Endodermal cell (in vitro differentiated cells): ENCODE measurements around the gene SLC3A2. TPM values are rescaled to one million over a fixed set of nuclear protein-coding genes. Genes with fewer than 3 reads are reported as not detected.

ENCODE experiments used
- DNase-seq: peaks from one replicate; pipeline ENCODE4 v3.0.0-alpha.2; 2017
- H3K27ac ChIP-seq: 2 replicates; pipeline ENCODE4 v1.5.1; 2013; ENCODE audit warnings: mild to moderate bottlenecking, low read depth, low read length, moderate library complexity
- H3K27me3 ChIP-seq: 2 replicates; pipeline ENCODE4 v1.6.1; 2013; ENCODE audit warnings: mild to moderate bottlenecking, low read length, moderate library complexity; ENCODE audit not compliant: insufficient read depth, control insufficient read depth, poor library complexity, severe bottlenecking
- H3K36me3 ChIP-seq: 2 replicates; pipeline ENCODE4 v1.7.0; 2013; ENCODE audit warnings: mild to moderate bottlenecking, low read length, moderate library complexity; ENCODE audit not compliant: control insufficient read depth, insufficient read depth
- H3K4me1 ChIP-seq: one replicate; pipeline ENCODE4 v1.7.0; 2013; ENCODE audit warnings: low read length; ENCODE audit not compliant: control insufficient read depth, insufficient read depth
- H3K4me3 ChIP-seq: 2 replicates; pipeline ENCODE4 v1.5.1; 2013; ENCODE audit warnings: mild to moderate bottlenecking, low read length, moderate library complexity
- H3K9ac ChIP-seq: 2 replicates; pipeline ENCODE4 v1.6.1; 2013; ENCODE audit warnings: mild to moderate bottlenecking, low read length, moderate library complexity; ENCODE audit not compliant: poor library complexity, severe bottlenecking; ENCODE audit errors: extremely low read depth
- H3K9me3 ChIP-seq: 2 replicates; pipeline ENCODE4 v1.6.1; 2013; ENCODE audit warnings: mild to moderate bottlenecking, low read length, moderate library complexity; ENCODE audit not compliant: control insufficient read depth
- H3K27ac Mint-ChIP-seq: 2 replicates; pipeline ENCODE4 v1.8.0; 2020; ENCODE audit warnings: mixed read lengths
- H3K27me3 Mint-ChIP-seq: 2 replicates; pipeline ENCODE4 v1.8.0; 2021; ENCODE audit warnings: mild to moderate bottlenecking, mixed read lengths; ENCODE audit not compliant: insufficient read depth
- H3K36me3 Mint-ChIP-seq: 2 replicates; pipeline ENCODE4 v1.8.0; 2020; ENCODE audit warnings: low read depth, mixed read lengths
- H3K4me1 Mint-ChIP-seq: 2 replicates; pipeline ENCODE4 v1.8.0; 2020; ENCODE audit warnings: mixed read lengths
- H3K4me3 Mint-ChIP-seq: 2 replicates; pipeline ENCODE4 v1.8.0; 2020; ENCODE audit warnings: mild to moderate bottlenecking, moderate library complexity, mixed read lengths
- H3K9me3 Mint-ChIP-seq: 2 replicates; pipeline ENCODE4 v1.8.0; 2020; ENCODE audit warnings: mild to moderate bottlenecking, mixed read lengths
- CTCF ChIP-seq: fragments of 200-600 bp; sonication (generic); conservative IDR thresholded peaks from 2 replicates; pipeline ENCODE4 v1.5.0; 2021; ENCODE audit warnings: antibody characterized with exemption, mild to moderate bottlenecking
- WGBS, 2 experiments: methylation state at CpG; one replicate each; pipeline versions ENCODE4 v1.1.5 to v1.1.7; 2013; ENCODE audit warnings: missing lambda C conversion rate in 2 of 2, mixed read lengths in 1 of 2; ENCODE audit not compliant: insufficient coverage in 1 of 2, insufficient read length in 1 of 2; 5-methylcytosine and 5-hydroxymethylcytosine counted together
- total RNA-seq, 2 donors: library from RNA; stranded (reverse); fragmentation: NEBNext Ultra II Directional in 1 of 2; extraction: Animal tissue kit (Norgen Biotek cat#: 25700) in 1 of 2; gene quantifications; 2 replicates in 1 of 2; 3 replicates in 1 of 2; pipeline ENCODE4 v1.2.1, GENCODE V29; 2021

The SLC3A2 gene
- total RNA-seq, 2 donors from 2014 or later = 438 to 488 TPM

- no peak overlapping the region for H3K4me3 ChIP-seq
- Mint-ChIP-seq H3K27ac (peak overlapping the region; percentile 89), H3K4me1 (peaks cover 10% of the 10 kb centered on the region), H3K36me3 (no peaks in the 10 kb centered on the region), H3K9me3 (no peaks in the 10 kb centered on the region), H3K4me3 (peak overlapping the region; percentile 33), H3K27me3 (peaks cover 5% of the 10 kb centered on the region)
- no peaks in the 10 kb centered on the region for H3K27me3 ChIP-seq
- no peak for DNase-seq
- 94 to 95% methylated on average over 24 to 27 of the region's 27 CpGs for WGBS, 2 experiments
- H3K4me1 ChIP-seq = no peaks in the 10 kb centered on the region
- TF ChIP-seq CTCF = no peak
- H3K9me3 ChIP-seq = no peaks in the 10 kb centered on the region
- H3K9ac ChIP-seq = no peak overlapping the region
- no peak overlapping the region for H3K27ac ChIP-seq
- no peaks in the 10 kb centered on the region for H3K36me3 ChIP-seq
Observed at GRCh38 chr11:62910141-62910882, 29.6 kb downstream of the SLC3A2 start.

GRCh38 chr11:62911137-62912130, 30.7 kb downstream of the SLC3A2 start:
- H3K4me3 ChIP-seq = no peak overlapping the region

More at GRCh38 chr11:62911137-62912130, 30.7 kb downstream of the SLC3A2 start:
- peaks cover 5% of the 10 kb centered on the region for H3K27me3 Mint-ChIP-seq
- Histone ChIP-seq H3K9ac (no peak overlapping the region), H3K9me3 (no peaks in the 10 kb centered on the region), H3K27me3 (no peaks in the 10 kb centered on the region), H3K36me3 (no peaks in the 10 kb centered on the region), H3K4me1 (no peaks in the 10 kb centered on the region), H3K27ac (no peak overlapping the region)
- no peak for DNase-seq
- no peaks in the 10 kb centered on the region for H3K9me3 Mint-ChIP-seq
- WGBS, 2 experiments = 96 to 98% methylated on average over 10 to 14 of the region's 14 CpGs
- H3K36me3 Mint-ChIP-seq = no peaks in the 10 kb centered on the region
- no peak overlapping the region for H3K4me3 Mint-ChIP-seq
- no peak overlapping the region for H3K27ac Mint-ChIP-seq
- H3K4me1 Mint-ChIP-seq = peaks cover 10% of the 10 kb centered on the region
- no peak for TF ChIP-seq CTCF
